ENCODE results near the gene GOLGA6C. TPM values are rescaled to one million over a fixed set of nuclear protein-coding genes. Genes with fewer than 3 reads are reported as not detected.
A peak's percentile ranks its signal among the peaks of the same experiment; 100 is the strongest.
"Not testable (repeated sequence)": the region's sequence is repeated elsewhere in the genome, so short reads cannot be mapped to it uniquely, and the experiment has no call there.

Gene GOLGA6C
- total and polyA plus RNA-seq, 5 experiments from 2014 or later = not detected

DNA sequence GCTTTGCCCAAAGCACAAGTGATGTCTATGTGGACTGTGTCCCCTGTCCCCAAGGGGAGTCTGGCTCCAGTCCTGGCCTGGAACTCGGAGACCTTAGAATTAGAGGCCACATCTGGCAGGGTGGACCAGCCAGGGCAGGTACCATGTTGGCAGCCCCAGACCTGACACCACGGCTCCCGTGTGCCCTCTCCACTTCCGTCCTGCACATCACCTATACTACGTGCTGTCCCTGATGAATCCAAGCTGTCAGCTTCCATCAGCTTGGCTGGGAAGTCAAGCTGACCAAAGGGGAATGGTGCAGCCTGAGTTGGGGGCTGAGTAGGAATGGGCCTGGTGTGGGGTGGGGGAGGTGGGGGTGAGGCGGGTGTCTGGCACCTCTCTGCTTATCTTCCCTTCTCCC is 41.1 kb upstream of the GOLGA6C start:
- POLR2A ChIA-PET = interaction anchor here (1.0 kb wide), 1 partner anchor 13 kb away, joined by 3 read pairs; no protein-coding TSS in a partner anchor
- Mint-ChIP-seq H3K9me3 (no peaks in the 10 kb centered on the region), H3K4me3 (no peak overlapping the region), H3K4me1 (peaks cover 7 to 18% (median 15%) of the 10 kb centered on the region in 4 donors), H3K27me3 (no peaks in the 10 kb centered on the region), H3K27ac (peak overlapping the region in 2 of 10 donors; percentile 28 to 39), H3K36me3 (peaks cover 0 to 6% (median 2%) of the 10 kb centered on the region in 3 donors)
- no peak for ATAC-seq
- no peak for DNase-seq

DNA sequence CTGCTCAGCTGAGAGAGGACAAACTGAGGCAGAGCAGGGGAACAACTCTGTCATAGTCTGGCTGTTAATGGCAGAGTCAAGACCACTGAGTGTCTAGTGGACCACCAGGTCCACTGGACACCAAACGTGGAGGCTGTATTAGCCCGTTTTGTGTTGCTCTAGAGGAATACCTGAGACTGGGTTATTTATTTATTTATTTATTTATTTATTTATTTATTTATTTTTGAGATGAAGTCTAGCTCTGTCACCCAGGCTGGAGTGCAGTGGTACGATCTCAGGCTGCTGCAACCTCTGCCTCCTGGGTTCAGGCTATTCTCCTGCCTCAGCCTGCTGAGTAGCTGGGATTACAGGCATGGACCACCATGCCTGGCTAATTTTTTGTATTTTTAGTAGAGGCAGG is 40.6 kb upstream of the GOLGA6C start:
- not testable (repeated sequence) for ATAC-seq, H3K27me3 Mint-ChIP-seq, H3K36me3 Mint-ChIP-seq, H3K9me3 Mint-ChIP-seq, H3K4me3 Mint-ChIP-seq, DNase-seq
- H3K4me1 Mint-ChIP-seq = peaks cover 4 to 13% (median 11%) of the 10 kb centered on the region in 4 donors
- POLR2A ChIA-PET = interaction anchor here (0.6 kb wide), 1 partner anchor 1248 kb away, joined by 4 read pairs; no protein-coding TSS in a partner anchor
- H3K27ac Mint-ChIP-seq = peak overlapping the region in 4 of 10 donors; percentile 28 to 62 (median 46)

DNA sequence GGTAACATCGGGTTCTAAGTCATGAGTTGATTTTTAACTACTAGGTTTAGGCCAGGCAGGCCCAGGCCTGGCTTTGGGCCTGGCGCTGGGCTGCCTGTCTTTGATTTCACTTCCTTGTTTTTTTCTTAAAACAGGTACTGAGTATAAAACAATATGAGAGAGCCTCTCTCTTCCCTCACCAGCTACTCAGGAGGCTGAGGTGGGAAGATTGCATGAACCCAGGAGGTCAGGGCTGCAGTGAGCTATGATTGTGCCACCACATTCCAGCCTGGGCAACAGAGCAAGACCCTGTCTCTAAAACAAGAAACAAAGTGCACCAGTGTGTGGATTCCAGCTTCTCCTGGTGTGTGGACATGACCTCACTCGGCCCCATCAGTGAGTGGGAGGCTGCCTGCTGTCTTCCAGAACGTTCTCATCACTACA is 38.6 kb upstream of the GOLGA6C start:
- H3K27ac Mint-ChIP-seq, H3K4me3 Mint-ChIP-seq, DNase-seq, ATAC-seq, H3K27me3 Mint-ChIP-seq, POLR2A ChIA-PET, H3K36me3 Mint-ChIP-seq, H3K9me3 Mint-ChIP-seq: not testable (repeated sequence)
- peaks cover 0 to 13% (median 8%) of the 10 kb centered on the region in 4 donors for H3K4me1 Mint-ChIP-seq

DNA sequence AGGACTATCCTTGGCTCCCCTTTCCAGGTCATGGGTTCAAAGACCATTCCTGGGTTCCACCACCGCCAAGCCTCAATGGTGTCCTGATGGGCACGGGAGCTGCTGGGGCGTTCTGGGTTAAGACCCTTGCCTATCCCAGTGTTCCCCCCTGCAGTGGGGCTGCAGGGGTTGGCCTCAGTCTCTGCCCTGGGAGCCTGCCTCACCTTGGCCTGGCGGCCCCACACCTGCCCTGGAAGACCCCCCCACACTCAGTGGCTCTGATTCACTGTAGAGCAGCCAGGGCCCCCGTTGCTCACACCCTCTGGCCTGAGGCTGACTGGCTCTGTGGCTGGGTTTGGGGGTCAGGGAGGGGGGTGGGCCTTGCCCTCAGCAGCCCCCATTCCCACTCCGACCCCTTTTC is 34.4 kb upstream of the GOLGA6C start:
- POLR2A ChIA-PET = no interaction called here
- peaks cover 0 to 8% (median 0%) of the 10 kb centered on the region in 4 donors for H3K4me1 Mint-ChIP-seq
- H3K9me3 Mint-ChIP-seq = no peaks in the 10 kb centered on the region
- ATAC-seq = no peak
- H3K4me3 Mint-ChIP-seq = no peak overlapping the region
- no peak overlapping the region for H3K27ac Mint-ChIP-seq
- H3K27me3 Mint-ChIP-seq = peaks cover 0 to 3% (median 0%) of the 10 kb centered on the region in 5 donors
- DNase-seq = peak in 1 of 10 donors; percentile 13
- peaks cover 0 to 2% (median 0%) of the 10 kb centered on the region in 3 donors for H3K36me3 Mint-ChIP-seq

DNA sequence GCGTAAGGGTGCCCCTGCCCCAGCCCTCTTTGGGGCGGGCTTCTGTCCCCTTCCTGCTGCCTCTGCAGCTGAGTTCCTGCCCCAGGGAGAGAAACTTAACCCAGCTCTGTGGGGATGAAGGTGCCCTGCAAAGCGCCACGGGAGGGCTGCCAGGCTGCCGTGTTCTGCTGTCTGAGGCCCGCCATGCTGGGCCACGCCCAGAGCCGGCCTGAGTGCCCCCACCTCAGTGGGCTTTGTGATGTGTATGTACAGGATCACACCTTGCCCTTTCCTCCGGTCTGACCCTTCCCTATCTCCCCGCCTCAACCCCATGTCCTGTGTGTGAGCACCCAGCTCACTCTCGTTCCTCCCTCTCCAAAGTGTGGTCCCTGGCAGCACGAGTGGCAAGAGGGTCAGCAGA is 33.9 kb upstream of the GOLGA6C start:
- Mint-ChIP-seq H3K4me1 (peaks cover 0 to 6% (median 0%) of the 10 kb centered on the region in 4 donors), H3K27me3 (peaks cover 0 to 3% (median 0%) of the 10 kb centered on the region in 5 donors), H3K27ac (no peak overlapping the region), H3K36me3 (no peaks in the 10 kb centered on the region), H3K9me3 (no peaks in the 10 kb centered on the region), H3K4me3 (no peak overlapping the region)
- POLR2A ChIA-PET = no interaction called here
- DNase-seq (peak in 1 of 10 donors; percentile 15), ATAC-seq (no peak)

DNA sequence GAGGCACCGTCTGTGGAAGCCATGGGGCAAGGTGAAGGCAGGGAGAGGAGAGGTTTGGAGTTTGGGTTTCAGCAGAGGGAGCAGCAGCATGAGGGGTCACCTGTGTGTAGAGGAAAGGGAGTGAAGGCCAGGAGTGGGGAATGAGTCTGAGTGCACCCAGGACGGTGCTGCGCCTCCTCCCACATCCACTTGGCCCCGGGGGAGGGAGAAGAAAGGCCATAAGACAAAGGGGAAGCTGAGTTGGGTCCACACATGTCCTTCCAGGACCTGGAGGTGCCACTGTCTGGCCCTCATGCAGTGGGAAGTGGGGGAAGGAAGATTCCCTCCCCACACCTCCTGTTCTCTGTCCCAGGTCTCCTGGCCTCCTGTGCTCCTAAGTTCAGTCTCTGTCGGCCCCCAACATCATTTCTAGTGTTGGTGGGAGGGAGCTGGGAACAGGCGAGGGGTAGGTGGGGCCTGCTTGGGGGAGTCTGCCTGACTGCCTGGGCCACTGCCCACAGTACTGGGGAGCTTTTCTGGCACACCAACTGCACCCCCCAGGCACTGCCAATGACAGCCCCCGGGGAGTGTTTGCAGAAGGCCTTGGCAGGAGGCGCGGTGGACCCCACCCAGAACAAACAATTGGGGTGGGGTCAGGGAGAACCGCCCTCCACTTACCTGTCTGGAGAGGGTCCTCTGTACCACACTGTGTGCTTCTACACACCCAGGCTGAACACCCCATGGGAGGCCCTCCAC is 32.9 kb upstream of the GOLGA6C start:
- DNase-seq = peak in 1 of 10 donors; percentile 9
- H3K27ac Mint-ChIP-seq, H3K4me1 Mint-ChIP-seq, H3K4me3 Mint-ChIP-seq, POLR2A ChIA-PET, H3K36me3 Mint-ChIP-seq, ATAC-seq, H3K27me3 Mint-ChIP-seq, H3K9me3 Mint-ChIP-seq: not testable (repeated sequence)

DNA sequence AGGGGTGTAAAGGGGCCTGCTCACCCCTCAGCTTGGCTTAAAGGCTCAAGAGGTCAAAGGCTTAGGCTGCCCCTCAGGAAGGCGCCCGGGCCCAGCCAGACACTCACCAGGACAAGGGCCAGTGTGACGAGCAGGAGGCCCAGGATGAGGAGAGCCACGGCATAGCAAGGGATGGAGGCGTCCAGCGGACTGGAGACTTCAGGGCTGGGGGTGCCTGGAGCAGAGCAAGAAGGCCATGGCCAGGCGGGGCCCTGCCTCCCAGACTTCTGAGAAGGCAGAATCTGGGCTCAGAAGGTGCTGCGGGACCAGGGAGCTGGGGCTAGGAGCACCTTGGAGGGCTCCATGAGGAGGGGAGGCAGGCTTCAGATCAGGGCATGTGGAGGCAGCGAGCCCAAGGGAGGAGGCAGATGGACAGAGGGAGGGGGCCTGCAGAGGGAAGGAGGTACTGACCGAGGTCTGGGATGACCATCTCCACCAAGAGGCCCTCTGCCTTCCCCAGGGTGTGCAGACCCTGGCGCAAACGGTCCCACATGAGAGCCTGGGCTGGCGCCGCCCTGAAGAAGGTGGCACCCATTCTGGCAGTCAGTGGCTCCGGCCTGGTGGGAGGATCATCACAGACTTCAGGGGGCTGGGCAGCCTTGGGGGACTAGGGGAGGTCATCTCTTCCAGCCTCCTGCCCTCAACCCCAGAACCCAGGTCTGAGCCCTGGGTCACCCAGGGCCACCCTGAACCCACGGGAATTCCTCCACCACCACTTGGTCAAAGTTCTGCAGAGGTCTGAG is 32.0 kb upstream of the GOLGA6C start:
- Mint-ChIP-seq H3K4me3 (no peak overlapping the region), H3K9me3 (no peaks in the 10 kb centered on the region), H3K27ac (no peak overlapping the region), H3K4me1 (no peaks in the 10 kb centered on the region), H3K27me3 (peaks cover 0 to 3% (median 0%) of the 10 kb centered on the region in 5 donors), H3K36me3 (no peaks in the 10 kb centered on the region)
- ATAC-seq (no peak), DNase-seq (peak in 1 of 10 donors; percentile 59)
- POLR2A ChIA-PET = no interaction called here

DNA sequence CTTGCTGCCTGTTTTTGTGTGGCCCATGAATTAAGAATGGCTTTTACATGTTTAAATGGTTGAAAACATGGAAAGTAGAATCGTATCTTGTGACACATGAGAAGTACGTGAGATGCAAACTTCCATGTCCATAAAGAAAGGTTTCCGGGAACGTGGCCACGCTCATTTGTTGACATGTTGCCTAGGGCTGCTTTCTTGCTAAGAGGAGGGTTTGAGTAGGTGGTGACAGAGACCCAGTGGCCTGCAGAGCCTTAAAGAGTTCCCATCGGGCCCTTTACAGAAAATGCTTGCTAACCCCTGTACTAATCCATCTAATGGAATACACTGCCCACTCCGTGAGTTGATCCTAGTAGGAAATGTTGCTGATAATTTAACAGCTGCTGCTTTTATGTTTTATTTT is 31.0 kb upstream of the GOLGA6C start:
- H3K4me1 Mint-ChIP-seq, H3K27ac Mint-ChIP-seq, H3K36me3 Mint-ChIP-seq, ATAC-seq, POLR2A ChIA-PET, H3K4me3 Mint-ChIP-seq, H3K9me3 Mint-ChIP-seq, H3K27me3 Mint-ChIP-seq: not testable (repeated sequence)
- peak in 1 of 10 donors; percentile 15 for DNase-seq

DNA sequence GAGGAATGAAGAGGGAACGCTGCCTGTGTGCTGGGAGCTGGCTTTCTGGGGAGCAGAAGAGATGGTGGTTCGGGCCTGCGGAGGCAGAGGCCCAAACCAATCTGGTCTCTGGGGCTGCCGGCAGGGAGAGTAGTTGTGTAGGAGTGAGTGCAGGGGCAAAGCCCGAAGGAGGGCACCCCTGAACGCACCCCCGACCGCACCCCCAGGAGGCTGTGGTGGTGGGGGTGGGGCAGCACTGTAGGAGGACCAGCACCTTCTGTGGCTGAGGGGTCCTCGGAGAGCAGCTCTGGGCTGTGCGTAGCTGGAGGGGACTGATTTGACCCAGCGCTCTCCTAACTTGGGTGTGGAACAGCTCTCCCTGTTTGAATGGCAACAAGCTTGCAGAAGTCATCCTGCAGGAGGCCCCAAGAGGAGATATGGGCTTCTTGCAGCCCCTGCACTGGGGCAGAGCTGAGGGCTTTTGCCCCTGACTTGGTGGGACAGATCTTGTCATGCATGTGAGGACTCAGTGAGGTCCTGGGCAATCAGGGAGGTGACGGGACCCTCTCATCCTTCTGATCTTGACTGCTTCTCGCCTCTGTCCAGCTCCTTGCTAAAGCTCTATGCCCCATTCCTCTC is 30.4 kb upstream of the GOLGA6C start:
- POLR2A ChIA-PET = interaction anchor here (0.6 kb wide), 1 partner anchor 1300 kb away, joined by 5 read pairs; no protein-coding TSS in a partner anchor

DNA sequence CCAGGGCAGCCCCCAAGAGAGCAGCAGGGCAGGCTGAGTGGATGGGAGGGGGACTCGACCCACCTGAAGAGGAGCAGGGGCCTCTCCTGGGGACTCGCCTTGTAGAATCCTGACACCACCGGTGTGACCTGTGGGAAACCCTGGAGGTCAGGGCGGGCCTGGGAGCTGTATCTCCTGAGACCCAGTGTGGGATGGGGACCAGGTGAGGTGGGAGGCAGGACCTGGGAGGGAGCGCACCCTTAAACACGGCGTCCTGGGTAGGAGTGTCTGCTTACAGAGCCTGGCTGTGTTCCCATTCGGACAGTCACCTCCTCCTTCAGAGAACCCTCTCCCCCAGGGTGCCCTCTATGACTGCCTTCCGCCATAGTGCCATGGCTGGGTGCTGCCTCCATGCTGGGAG is 29.3 kb upstream of the GOLGA6C start:
- Mint-ChIP-seq H3K36me3 (no peaks in the 10 kb centered on the region), H3K4me1 (no peaks in the 10 kb centered on the region), H3K27me3 (peaks cover 5 to 20% (median 13%) of the 10 kb centered on the region in 5 donors), H3K9me3 (no peaks in the 10 kb centered on the region), H3K27ac (no peak overlapping the region), H3K4me3 (no peak overlapping the region)
- POLR2A ChIA-PET = no interaction called here
- no peak for DNase-seq
- ATAC-seq = no peak

More for the DNA sequence above, 30.4 kb upstream of the GOLGA6C start:
- DNase-seq (peak in 1 of 10 donors; percentile 37), ATAC-seq (no peak)
- H3K36me3 Mint-ChIP-seq = no peaks in the 10 kb centered on the region
- H3K27ac Mint-ChIP-seq = no peak overlapping the region
- peaks cover 4 to 15% (median 10%) of the 10 kb centered on the region in 5 donors for H3K27me3 Mint-ChIP-seq
- no peak overlapping the region for H3K4me3 Mint-ChIP-seq
- no peaks in the 10 kb centered on the region for H3K4me1 Mint-ChIP-seq
- no peaks in the 10 kb centered on the region for H3K9me3 Mint-ChIP-seq

DNA sequence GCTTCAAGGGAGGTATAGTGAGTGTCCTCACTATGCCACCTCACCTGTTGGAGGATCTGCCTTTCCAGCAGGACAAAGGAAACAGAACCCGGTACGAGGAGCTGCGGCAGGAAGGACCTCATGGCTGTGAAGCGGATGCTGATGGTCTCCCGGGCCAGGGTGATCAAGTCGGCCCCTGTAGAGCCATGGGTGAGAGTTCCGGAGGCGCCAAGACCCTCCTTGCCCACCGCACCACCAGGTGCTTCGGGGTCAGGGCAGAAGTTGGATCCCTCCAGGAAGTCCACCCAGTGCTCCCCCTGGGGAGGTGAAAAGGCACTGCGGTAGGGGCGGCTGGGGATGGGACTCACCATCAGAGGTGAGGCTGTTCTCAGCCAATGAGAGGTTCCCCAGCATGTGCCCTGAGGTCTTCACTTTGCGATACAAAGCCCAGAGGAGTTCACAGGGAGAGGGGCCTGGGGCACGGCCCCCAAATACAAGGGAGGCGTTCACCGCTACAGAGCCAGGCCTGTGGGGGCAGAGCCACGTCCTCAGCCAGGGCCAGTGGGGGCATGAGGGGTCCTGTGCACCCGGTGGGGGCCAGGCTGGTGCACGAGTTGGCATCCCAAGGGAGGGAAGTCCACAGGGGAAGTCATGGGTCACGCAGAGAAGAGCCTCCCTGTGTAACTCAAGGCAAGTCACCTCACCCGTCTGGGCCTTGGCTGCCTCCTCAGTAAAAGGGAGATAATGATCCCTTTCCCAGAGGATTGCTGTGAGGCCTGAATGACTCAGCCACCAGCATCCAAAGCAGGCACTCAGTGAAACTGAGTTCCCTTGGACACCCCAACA is 28.7 kb upstream of the GOLGA6C start:
- POLR2A ChIA-PET = no interaction called here
- no peak overlapping the region for H3K27ac Mint-ChIP-seq
- ATAC-seq (no peak), DNase-seq (peak in 1 of 10 donors; percentile 55)
- H3K4me3 Mint-ChIP-seq = no peak overlapping the region
- H3K36me3 Mint-ChIP-seq = no peaks in the 10 kb centered on the region
- no peaks in the 10 kb centered on the region for H3K4me1 Mint-ChIP-seq
- H3K27me3 Mint-ChIP-seq = peaks cover 5 to 20% (median 13%) of the 10 kb centered on the region in 5 donors
- H3K9me3 Mint-ChIP-seq = no peaks in the 10 kb centered on the region

DNA sequence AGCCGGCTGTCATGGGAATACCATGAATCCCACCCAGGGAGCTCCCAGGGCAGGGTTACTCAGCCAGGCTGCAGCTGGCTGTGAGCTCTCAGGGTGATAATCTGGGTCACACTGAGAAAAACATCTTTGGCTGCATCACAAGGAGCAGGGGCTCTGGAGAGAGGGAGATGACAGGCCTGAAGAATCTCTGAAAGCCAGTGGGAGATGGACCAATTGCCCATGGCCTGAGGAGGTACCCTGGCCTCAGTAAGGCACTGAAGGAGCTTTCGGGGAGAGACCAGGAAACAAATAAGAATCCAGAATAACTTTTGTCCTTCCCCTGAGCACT is 28.2 kb upstream of the GOLGA6C start:
- H3K4me3 Mint-ChIP-seq = no peak overlapping the region
- DNase-seq = no peak

More for the DNA sequence above, 28.2 kb upstream of the GOLGA6C start:
- H3K9me3 Mint-ChIP-seq = no peaks in the 10 kb centered on the region
- POLR2A ChIA-PET = no interaction called here
- H3K27me3 Mint-ChIP-seq = peaks cover 8 to 25% (median 13%) of the 10 kb centered on the region in 5 donors
- no peaks in the 10 kb centered on the region for H3K36me3 Mint-ChIP-seq
- H3K27ac Mint-ChIP-seq = no peak overlapping the region
- ATAC-seq = no peak
- no peaks in the 10 kb centered on the region for H3K4me1 Mint-ChIP-seq

All from naive thymus-derived CD8-positive, alpha-beta T cell (primary cell).